Measurements from ENCODE around the gene CLK3. TPM values are rescaled to one million over a fixed set of nuclear protein-coding genes. Genes with fewer than 3 reads are reported as not detected.

The CLK3 gene
- total and polyA plus RNA-seq, 2 of the 8 experiments (the other 6 are each of a cell fraction or from before 2014, with no cell fraction given) = 43.5 to 67.3 TPM

DNA sequence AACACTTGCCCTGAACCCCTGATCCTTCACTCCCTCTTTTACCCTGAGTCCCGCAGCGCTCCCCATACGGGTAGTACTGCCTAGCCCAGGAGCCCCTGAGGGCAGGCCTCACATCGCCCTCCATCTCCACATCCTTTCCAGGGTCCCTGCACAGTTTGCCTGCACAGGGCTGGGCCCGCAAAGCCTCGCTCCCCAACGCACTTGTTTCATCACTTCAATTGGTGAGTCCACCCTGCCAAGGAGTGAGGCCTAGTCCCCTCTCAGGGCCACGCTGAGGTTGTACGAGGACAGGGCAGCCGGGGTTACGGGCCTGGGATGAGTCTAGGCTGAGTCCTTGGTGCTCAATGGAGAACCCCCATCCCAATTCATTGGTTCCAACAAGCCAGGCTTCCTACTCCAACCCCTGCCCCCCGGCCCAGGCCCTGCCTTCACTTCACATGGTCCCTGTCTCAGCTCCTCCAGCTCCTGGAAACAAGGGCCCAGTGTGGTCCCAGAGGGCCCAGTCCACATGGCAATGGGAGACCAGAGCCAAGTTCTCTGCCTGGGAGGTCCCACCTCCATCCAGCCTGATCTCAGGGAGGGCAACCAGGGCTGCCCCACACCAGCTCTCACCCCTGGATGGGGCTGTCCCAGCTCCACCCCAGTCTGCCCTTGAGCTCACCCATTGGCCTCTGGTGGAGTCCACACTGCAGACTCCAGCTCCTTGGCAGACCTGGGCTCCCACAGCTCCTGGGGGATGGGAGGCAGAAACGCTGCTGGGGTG is 12.4 kb upstream of the CLK3 start:
- WGBS, 2 experiments (ENCODE audit: extremely low coverage in 1 of 2, insufficient coverage in 1 of 2, insufficient read length in 1 of 2, insufficient replicate concordance in 2 of 2, low coverage in 1 of 2, low lambda C conversion rate in 2 of 2, missing lambda C conversion rate in 1 of 2) = 91% methylated on average over 12 of the region's 13 CpGs; no CpG with 5 or more reads in 1 of the 2 experiments
- CTCF ChIA-PET (ENCODE audit: partially characterized antibody) = interaction anchor here (0.7 to 1.9 kb wide), 7 partner anchors 8 to 227 kb away, joined by 3 to 8 read pairs (median 3); no protein-coding TSS in a partner anchor
- TF ChIP-seq NRF1 (IDR thresholded peaks at IDR 0.05; ENCODE audit: low read depth, low read length) (no peak), SP4 (IDR thresholded peaks at IDR 0.05; ENCODE audit: low read length) (no peak), TAF7 (optimal IDR thresholded peaks at IDR 0.05; ENCODE audit: borderline replicate concordance, low read depth, low read length) (no peak), ZNF274 (IDR thresholded peaks at IDR 0.05; ENCODE audit: borderline replicate concordance, extremely low read depth, low read length) (no peak), EZH2 (IDR thresholded peaks at IDR 0.05; ENCODE audit: low read depth, low read length, severe bottlenecking) (no peak), POLR2AphosphoS5 (IDR thresholded peaks at IDR 0.05; ENCODE audit: low read depth, low read length) (no peak), SP2 (IDR thresholded peaks at IDR 0.05; ENCODE audit: low read length) (no peak), TEAD4 (IDR thresholded peaks at IDR 0.05; ENCODE audit: low read depth, low read length) (no peak), YY1 (IDR thresholded peaks at IDR 0.05; ENCODE audit: low read depth, low read length) (no peak)
- TF ChIP-seq, protein P1, sequence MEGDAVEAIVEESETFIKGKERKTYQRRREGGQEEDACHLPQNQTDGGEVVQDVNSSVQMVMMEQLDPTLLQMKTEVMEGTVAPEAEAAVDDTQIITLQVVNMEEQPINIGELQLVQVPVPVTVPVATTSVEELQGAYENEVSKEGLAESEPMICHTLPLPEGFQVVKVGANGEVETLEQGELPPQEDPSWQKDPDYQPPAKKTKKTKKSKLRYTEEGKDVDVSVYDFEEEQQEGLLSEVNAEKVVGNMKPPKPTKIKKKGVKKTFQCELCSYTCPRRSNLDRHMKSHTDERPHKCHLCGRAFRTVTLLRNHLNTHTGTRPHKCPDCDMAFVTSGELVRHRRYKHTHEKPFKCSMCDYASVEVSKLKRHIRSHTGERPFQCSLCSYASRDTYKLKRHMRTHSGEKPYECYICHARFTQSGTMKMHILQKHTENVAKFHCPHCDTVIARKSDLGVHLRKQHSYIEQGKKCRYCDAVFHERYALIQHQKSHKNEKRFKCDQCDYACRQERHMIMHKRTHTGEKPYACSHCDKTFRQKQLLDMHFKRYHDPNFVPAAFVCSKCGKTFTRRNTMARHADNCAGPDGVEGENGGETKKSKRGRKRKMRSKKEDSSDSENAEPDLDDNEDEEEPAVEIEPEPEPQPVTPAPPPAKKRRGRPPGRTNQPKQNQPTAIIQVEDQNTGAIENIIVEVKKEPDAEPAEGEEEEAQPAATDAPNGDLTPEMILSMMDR (IDR thresholded peaks at IDR 0.05; ENCODE audit: control extremely low read depth in 1 of 3, insufficient read depth in 1 of 3, low read depth in 1 of 3, low read length in 3 of 3) = no peak

More for the DNA sequence above, 12.4 kb upstream of the CLK3 start:
- Histone ChIP-seq H4K8ac (ENCODE audit: extremely low read depth, insufficient read depth, low read length) (no peak overlapping the region), H2BK15ac (ENCODE audit: low read length) (no peak overlapping the region), H3K23me2 (ENCODE audit: low read depth, low read length) (no peaks in the 10 kb centered on the region), H3K4me3 (ENCODE audit: extremely low read depth in 1 of 4, insufficient read depth in 2 of 4, low read depth in 3 of 4, low read length in 4 of 4) (no peak overlapping the region), H3K14ac (ENCODE audit: insufficient read length) (no peak overlapping the region), H4K20me1 (replicated peaks in 1 of 2; ENCODE audit: control insufficient read depth in 1 of 2, insufficient read depth in 2 of 2, low read length in 2 of 2) (peaks cover 0 to 7% of the 10 kb centered on the region in 2 experiments), H3K36me3 (ENCODE audit: control insufficient read depth in 2 of 4, insufficient read depth in 4 of 4, low read length in 3 of 4) (no peaks in the 10 kb centered on the region), H4K91ac (replicated peaks; ENCODE audit: insufficient read length, low read length) (no peak overlapping the region), H2BK12ac (ENCODE audit: low read depth, low read length) (no peak overlapping the region), H2AK5ac (ENCODE audit: low read depth, low read length) (no peak overlapping the region), H2BK5ac (ENCODE audit: low read depth, low read length) (no peak overlapping the region), H3K4me1 (replicated peaks in 1 of 4; ENCODE audit: control insufficient read depth in 3 of 4, insufficient read depth in 4 of 4, low read length in 3 of 4) (peaks cover 0 to 3% (median under 1%) of the 10 kb centered on the region in 4 experiments; a peak in 4 of 7 replicates), H2AFZ (ENCODE audit: low read length) (no peak overlapping the region), H3K27ac (ENCODE audit: low read depth, low read length) (no peak overlapping the region), H3K4me2 (ENCODE audit: insufficient read depth in 1 of 2, low read depth in 2 of 2, low read length in 2 of 2) (no peak overlapping the region), H3K56ac (replicated peaks; ENCODE audit: insufficient read length, low read depth, low read length) (no peak overlapping the region), H2BK120ac (replicated peaks; ENCODE audit: low read depth, low read length) (no peak overlapping the region), H3K23ac (ENCODE audit: insufficient read length) (no peak overlapping the region), H2BK20ac (ENCODE audit: low read length) (no peak overlapping the region), H3K4ac (replicated peaks; ENCODE audit: insufficient read length, low read depth, low read length) (no peak overlapping the region), H3K27me3 (replicated peaks in 1 of 4; ENCODE audit: control insufficient read depth in 3 of 4, extremely low read depth in 1 of 4, insufficient read depth in 3 of 4, low read length in 3 of 4) (peaks cover 0 to 3% (median 0%) of the 10 kb centered on the region in 4 experiments; a peak in 2 of 7 replicates), H3K9me3 (ENCODE audit: insufficient read depth in 2 of 2, low read depth in 1 of 2, low read length in 1 of 2) (no peaks in the 10 kb centered on the region), H3K9ac (replicated peaks in 1 of 4; ENCODE audit: extremely low read depth in 1 of 4, low read depth in 3 of 4, low read length in 3 of 4) (no peak overlapping the region), H3K79me2 (ENCODE audit: control insufficient read depth in 1 of 2, insufficient read depth in 2 of 2, low read length in 2 of 2) (no peaks in the 10 kb centered on the region), H4K5ac (ENCODE audit: insufficient read length, low read depth, low read length) (no peak overlapping the region), H3K79me1 (ENCODE audit: low read depth, low read length) (no peaks in the 10 kb centered on the region), H3K18ac (ENCODE audit: extremely low read depth, low read length) (no peak overlapping the region)
- POLR2A ChIA-PET (ENCODE audit: partially characterized antibody) = interaction anchor here (1.0 to 9.3 kb wide), 3 partner anchors 8 to 32 kb away, joined by 3 to 122 read pairs (median 3); partner anchors contain the start of gene CLK3
- FAIRE-seq = no peak
- no peak for DNase-seq (ENCODE audit: low read depth in 1 of 2, low spot score in 2 of 2)

Data from H1 (cell line).